AG04450 (cell line): ENCODE results near the gene U2AF1L4. TPM values are rescaled to one million over a fixed set of nuclear protein-coding genes. Genes with fewer than 3 reads are reported as not detected.

Experiments used
- CTCF ChIA-PET: fragments of 300-600, 350-600 bp; formaldehyde crosslinking; extraction: SDS; loops from one replicate; lab custom pipeline; 2022; ENCODE audit warnings: antibody characterized with exemption, inconsistent platforms; lab: Charles Lee
- POLR2A ChIA-PET: fragments of 350-600 bp; formaldehyde crosslinking; extraction: SDS; loops from one replicate; lab custom pipeline; 2021; ENCODE audit warnings: antibody characterized with exemption, inconsistent platforms; lab: Yijun Ruan, JAX
- DNase-seq: peaks from one replicate; pipeline ENCODE4 v3.0.0-alpha.2; 2011; ENCODE audit warnings: low read depth, low spot score
- H3K27ac ChIP-seq: one replicate; pipeline ENCODE4 v1.5.1; 2012; ENCODE audit warnings: low read depth, low read length, control low read depth
- H3K27me3 ChIP-seq: one replicate; pipeline ENCODE4 v1.6.0; 2012; ENCODE audit warnings: low read length; ENCODE audit not compliant: control insufficient read depth, insufficient read depth
- H3K4me3 ChIP-seq: 2 replicates; pipeline ENCODE4 v1.5.1; 2011; ENCODE audit warnings: mild to moderate bottlenecking, low read depth, low read length, control low read depth
- H3K9me3 ChIP-seq: 2 replicates; pipeline ENCODE4 v1.5.1; 2012; ENCODE audit warnings: low read length; ENCODE audit not compliant: control insufficient read depth, insufficient read depth
- CTCF ChIP-seq: IDR thresholded peaks from 2 replicates; pipeline ENCODE4 v1.5.1; 2011; ENCODE audit warnings: low read depth, low read length, control low read depth, inconsistent platforms
- polyA plus RNA-seq: library from polyadenylated mRNA; depleted of rRNA; stranded (reverse); fragments of >200 nt; gene quantifications from 2 replicates; pipeline ENCODE4 v1.2.3, GENCODE V29; 2011

Gene U2AF1L4
- polyA plus RNA-seq, 1 experiment, result 10.2 TPM

GRCh38 chr19:35757231-35757748 is 12.1 kb upstream of the U2AF1L4 start:
- peak overlapping the region; percentile 99 for H3K27ac ChIP-seq
- H3K4me3 ChIP-seq, result peak overlapping the region; percentile 66
- ChIA-PET POLR2A (interaction anchor here (0.6 to 2.4 kb wide), 5 partner anchors 8 to 17 kb away, joined by 3 to 20 read pairs (median 10); partner anchors contain the start of genes LIN37, PSENEN and U2AF1L4), CTCF (interaction anchor here (1.0 kb wide), 1 partner anchor 9 kb away, joined by 3 read pairs; the partner anchor contains the start of gene LIN37)
- TF ChIP-seq CTCF, result no peak
- no peaks in the 10 kb centered on the region for H3K27me3 ChIP-seq
- H3K9me3 ChIP-seq, result no peaks in the 10 kb centered on the region
- peak; percentile 85 for DNase-seq

- peak within 1 kb of the TSS; percentile 99 for H3K27ac ChIP-seq
- H3K27me3 ChIP-seq, result no peaks in the 10 kb centered on the region
- ChIA-PET POLR2A (interaction anchor here (0.6 to 2.4 kb wide), 5 partner anchors 8 to 238 kb away, joined by 3 to 20 read pairs (median 10); partner anchors contain the start of genes LIN37, PSENEN and U2AF1L4), CTCF (interaction anchor here (1.0 kb wide), 1 partner anchor 8 kb away, joined by 3 read pairs; the partner anchor contains the start of gene LIN37)
- H3K9me3 ChIP-seq, result no peaks in the 10 kb centered on the region
- DNase-seq, result no peak
- TF ChIP-seq CTCF, result no peak
- peak within 1 kb of the TSS; percentile 66 for H3K4me3 ChIP-seq
Measured at GRCh38 chr19:35756377-35757230, 11.4 kb upstream of the U2AF1L4 start, which contains the start of gene HSPB6. Gene HSPB6 (minus strand): TSS chr19:35757029. CDS start chr19:35757008, 21 bp downstream.

- CTCF ChIA-PET, result no interaction called here
- POLR2A ChIA-PET, result interaction anchor here (1.8 to 2.2 kb wide), 2 partner anchors 8 to 15 kb away, joined by 16 to 20 read pairs; partner anchors contain the start of gene LIN37
- Histone ChIP-seq H3K27me3 (no peaks in the 10 kb centered on the region), H3K9me3 (no peaks in the 10 kb centered on the region), H3K27ac (peak overlapping the region; percentile 99), H3K4me3 (peak overlapping the region; percentile 66)
- no peak for DNase-seq
- TF ChIP-seq CTCF, result no peak
Measured at GRCh38 chr19:35755550-35756376, 10.5 kb upstream of the U2AF1L4 start.

GRCh38 chr19:35755131-35755549 is 9.9 kb upstream of the U2AF1L4 start:
- peak overlapping the region; percentile 11 for H3K27ac ChIP-seq
- H3K4me3 ChIP-seq, result peak overlapping the region; percentile 66; the same call in 1 of the 2 replicates
- DNase-seq, result no peak
- no peak for TF ChIP-seq CTCF
- no peaks in the 10 kb centered on the region for H3K27me3 ChIP-seq
- ChIA-PET CTCF (no interaction called here), POLR2A (no interaction called here)
- no peaks in the 10 kb centered on the region for H3K9me3 ChIP-seq
